Inferior parietal cortex (tissue), 1 donor: ENCODE results near the gene CADM2.
"Not testable (repeated sequence)": the region's sequence is repeated elsewhere in the genome, so short reads cannot be mapped to it uniquely, and the experiment has no call there.

Source experiments
- DNase-seq: peaks from one replicate; pipeline ENCODE4 v3.0.0-alpha.2; 2016; ENCODE audit errors: extremely low spot score

CADM2 gene

GRCh38 chr3:84958495-84959469, at the start of gene CADM2:
CADM2 (plus strand) TSS chr3:84958989.
- DNase-seq = peak; percentile 86

GRCh38 chr3:84918592-84918991, 40.2 kb upstream of the CADM2 start:
- DNase-seq = not testable (repeated sequence)

- DNase-seq = no peak
These were observed 36.1 kb upstream of the CADM2 start for GRCh38 chr3:84922682-84923081.

GRCh38 chr3:84925571-84925970, 33.2 kb upstream of the CADM2 start:
- peak; percentile 36 for DNase-seq

- DNase-seq = no peak
These were observed 15.4 kb upstream of the CADM2 start for GRCh38 chr3:84943379-84943778.

- DNase-seq = no peak
These were observed 12.5 kb upstream of the CADM2 start for GRCh38 chr3:84946240-84946639.

GRCh38 chr3:84959470-84960271, 882 bp downstream of the CADM2 start:
- peak; percentile 54 for DNase-seq

GRCh38 chr3:84960581-84960980, 1.8 kb downstream of the CADM2 start:
- DNase-seq = no peak

GRCh38 chr3:84961011-84961410, 2.2 kb downstream of the CADM2 start:
- DNase-seq = no peak

GRCh38 chr3:84961521-84962255, 2.9 kb downstream of the CADM2 start:
- peak; percentile 49 for DNase-seq

GRCh38 chr3:84962415-84962814, 3.6 kb downstream of the CADM2 start:
- DNase-seq = peak; percentile 45

GRCh38 chr3:84963137-84963536, 4.3 kb downstream of the CADM2 start:
- DNase-seq = peak; percentile 47

GRCh38 chr3:84965141-84965540, 6.4 kb downstream of the CADM2 start:
- peak; percentile 69 for DNase-seq

- DNase-seq = peak; percentile 72
These were observed 9.2 kb downstream of the CADM2 start for GRCh38 chr3:84967767-84968581.

- DNase-seq = no peak
These were observed 10.0 kb downstream of the CADM2 start for GRCh38 chr3:84968701-84969235.

GRCh38 chr3:84974347-84974746, 15.6 kb downstream of the CADM2 start:
- DNase-seq = no peak

GRCh38 chr3:84977021-84977420, 18.2 kb downstream of the CADM2 start:
- DNase-seq = no peak

GRCh38 chr3:84978843-84979242, 20.1 kb downstream of the CADM2 start:
- no peak for DNase-seq

- DNase-seq = peak; percentile 74
These were observed 21.2 kb downstream of the CADM2 start for GRCh38 chr3:84980011-84980410.

- DNase-seq = no peak
These were observed 21.7 kb downstream of the CADM2 start for GRCh38 chr3:84980456-84980855.

- no peak for DNase-seq
These were observed 24.7 kb downstream of the CADM2 start for GRCh38 chr3:84983490-84983889.
